H1 (cell line): Measurements from ENCODE around the gene ADRM1. TPM values are rescaled to one million over a fixed set of nuclear protein-coding genes. Genes with fewer than 3 reads are reported as not detected.

Experiments
- EP300 ChIP-seq, 2 experiments: IDR thresholded peaks; 1 replicate in 1 of 2; 2 replicates in 1 of 2; pipeline ENCODE4 v1.6.1; 2011 to 2012; ENCODE audit warnings: low read depth in 2 of 2, low read length in 2 of 2, mild to moderate bottlenecking in 2 of 2, borderline replicate concordance in 1 of 2, inconsistent platforms in 1 of 2, moderate library complexity in 1 of 2
- FOSL1 ChIP-seq: IDR thresholded peaks from 2 replicates; pipeline ENCODE4 v1.6.1; 2011; ENCODE audit warnings: mild to moderate bottlenecking, low read depth, low read length, moderate library complexity; ENCODE audit not compliant: insufficient read depth
- polyA plus RNA-seq, 7 experiments: library from polyadenylated mRNA; depleted of rRNA in 3 of 7; stranded (reverse) in 5 of 7; unstranded in 2 of 7; fragments of >200 nt in 5 of 7; fragments of 200-250 nt in 2 of 7; gene quantifications; 1 replicate in 5 of 7; 2 replicates in 1 of 7; 4 replicates in 1 of 7; pipeline versions ENCODE4 v1.2.1 to v1.2.3, GENCODE V29; 2011 to 2013; ENCODE audit warnings: missing spikeins in 2 of 7, mixed read lengths in 2 of 7
- total RNA-seq: library from RNA; stranded (reverse); fragmentation: NEBNext Ultra II Directional; extraction: Animal tissue kit (Norgen Biotek cat#: 25700); gene quantifications from 2 replicates; pipeline ENCODE4 v1.2.1, GENCODE V29; 2021

The ADRM1 gene
- total and polyA plus RNA-seq, 2 of the 8 experiments (the other 6 are each of a cell fraction or from before 2014, with no cell fraction given): 126 to 214 TPM

DNA sequence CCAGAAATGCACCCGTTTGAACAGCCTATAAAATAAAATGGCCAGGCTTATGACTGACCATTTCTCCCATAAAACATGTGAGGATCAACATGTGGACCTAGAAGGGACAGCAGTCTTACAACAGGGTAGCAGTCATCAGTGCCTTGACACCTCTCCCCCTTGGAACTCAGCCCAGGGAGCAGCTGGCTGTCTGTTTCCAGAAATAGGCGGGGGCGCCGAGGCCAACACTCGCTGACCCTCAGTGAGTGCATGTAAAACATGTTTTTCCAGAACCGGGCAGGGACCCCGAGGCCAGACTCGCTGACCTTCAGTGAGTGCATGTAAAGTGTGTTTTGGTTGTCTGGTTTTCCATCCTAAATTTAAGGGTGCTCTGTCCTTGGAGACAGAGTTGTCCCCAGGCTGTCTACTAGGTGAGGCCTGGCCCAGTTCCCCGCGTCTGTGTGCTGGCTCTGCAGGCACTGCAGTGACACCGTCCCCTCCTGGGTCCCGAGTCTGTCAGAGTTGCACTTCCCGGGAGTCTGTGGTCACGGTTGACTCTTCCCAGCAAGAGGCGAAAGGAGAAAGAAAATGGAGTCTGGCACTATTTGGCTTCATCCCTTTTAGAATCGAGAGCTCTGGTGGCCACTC, 19.8 kb upstream of the ADRM1 start (continued):
- TF ChIP-seq EP300 (IDR thresholded peaks at IDR 0.05; ENCODE audit: borderline replicate concordance in 1 of 2, low read depth in 2 of 2, low read length in 2 of 2) (no peak), FOSL1 (no peak)
